ENCODE measurements around the gene MAP2K5.

DNA sequence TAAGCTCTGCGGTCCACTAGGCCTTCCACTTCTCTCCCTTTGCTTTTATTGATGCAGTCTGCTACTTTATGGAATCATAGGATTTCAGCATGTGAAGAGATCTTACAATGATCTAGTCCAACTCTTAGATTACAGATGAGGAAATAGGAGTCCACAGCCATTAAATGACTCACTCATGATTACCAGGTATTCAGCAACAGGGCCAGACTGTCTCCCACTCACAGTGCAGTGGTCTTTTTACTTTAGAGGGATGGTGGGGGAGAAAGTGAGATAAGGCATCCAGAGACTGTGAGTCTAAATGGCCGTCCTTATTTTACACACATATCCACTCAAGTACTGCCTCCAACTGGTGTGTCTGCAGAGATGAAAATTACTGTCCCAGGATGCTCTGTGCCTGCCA, 194.3 kb downstream of the MAP2K5 start:
- TF ChIP-seq, protein P1, sequence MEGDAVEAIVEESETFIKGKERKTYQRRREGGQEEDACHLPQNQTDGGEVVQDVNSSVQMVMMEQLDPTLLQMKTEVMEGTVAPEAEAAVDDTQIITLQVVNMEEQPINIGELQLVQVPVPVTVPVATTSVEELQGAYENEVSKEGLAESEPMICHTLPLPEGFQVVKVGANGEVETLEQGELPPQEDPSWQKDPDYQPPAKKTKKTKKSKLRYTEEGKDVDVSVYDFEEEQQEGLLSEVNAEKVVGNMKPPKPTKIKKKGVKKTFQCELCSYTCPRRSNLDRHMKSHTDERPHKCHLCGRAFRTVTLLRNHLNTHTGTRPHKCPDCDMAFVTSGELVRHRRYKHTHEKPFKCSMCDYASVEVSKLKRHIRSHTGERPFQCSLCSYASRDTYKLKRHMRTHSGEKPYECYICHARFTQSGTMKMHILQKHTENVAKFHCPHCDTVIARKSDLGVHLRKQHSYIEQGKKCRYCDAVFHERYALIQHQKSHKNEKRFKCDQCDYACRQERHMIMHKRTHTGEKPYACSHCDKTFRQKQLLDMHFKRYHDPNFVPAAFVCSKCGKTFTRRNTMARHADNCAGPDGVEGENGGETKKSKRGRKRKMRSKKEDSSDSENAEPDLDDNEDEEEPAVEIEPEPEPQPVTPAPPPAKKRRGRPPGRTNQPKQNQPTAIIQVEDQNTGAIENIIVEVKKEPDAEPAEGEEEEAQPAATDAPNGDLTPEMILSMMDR (IDR thresholded peaks at IDR 0.05; ENCODE audit: low read depth, low read length), result no peak
- no peak for TF ChIP-seq EZH2phosphoT487 (IDR thresholded peaks at IDR 0.05; ENCODE audit: low read depth)

Measured in OCI-LY3 (cell line).